Measurements from ENCODE around the gene LRRC32. TPM values are rescaled to one million over a fixed set of nuclear protein-coding genes. Genes with fewer than 3 reads are reported as not detected.

Gene LRRC32
- total and polyA plus RNA-seq, 2 donors (not counting 1 experiment from before 2014, with no cell fraction given), result 19.2 to 103 TPM

- Histone ChIP-seq H3K27me3 (ENCODE audit: control insufficient read depth, insufficient read depth, low read length) (peaks cover 9% of the 10 kb centered on the region), H4K20me1 (ENCODE audit: control insufficient read depth, extremely low read depth, insufficient read depth, low read length) (no peaks in the 10 kb centered on the region), H3K9me3 (ENCODE audit: control insufficient read depth, insufficient read depth, low read depth, low read length) (no peaks in the 10 kb centered on the region), H3K4me2 (ENCODE audit: extremely low read depth, insufficient read depth, low read length) (no peak overlapping the region), H3K4me1 (ENCODE audit: control insufficient read depth, extremely low read depth, insufficient read depth, low read length) (no peaks in the 10 kb centered on the region), H3K36me3 (ENCODE audit: control insufficient read depth, insufficient read depth, low read length) (no peaks in the 10 kb centered on the region), H3K4me3 (replicated peaks in 1 of 4; ENCODE audit: control extremely low read depth in 1 of 4, insufficient read depth in 1 of 4, low read depth in 3 of 4, low read length in 4 of 4) (no peak overlapping the region), H3K79me2 (ENCODE audit: control insufficient read depth, insufficient read depth, low read length) (no peaks in the 10 kb centered on the region), H3K9ac (ENCODE audit: insufficient read depth, low read length) (no peak overlapping the region), H3K27ac (ENCODE audit: insufficient read depth, low read length) (no peak overlapping the region), H2AFZ (ENCODE audit: low read length) (no peak overlapping the region)
- no peak for DNase-seq (ENCODE audit: low read depth in 2 of 2)
- no peak for TF ChIP-seq CTCF (conservative IDR thresholded peaks at IDR 0.05 in 1 of 2, IDR thresholded peaks at IDR 0.05 in 1 of 2; ENCODE audit: low read depth in 1 of 2, low read length in 2 of 2)
- TF ChIP-seq EZH2 (IDR thresholded peaks at IDR 0.05; ENCODE audit: low read length, missing control alignments), result no peak
Measured at GRCh38 chr11:76685237-76685636, 14.7 kb upstream of the LRRC32 start.

GRCh38 chr11:76684516-76684915 is 14.0 kb upstream of the LRRC32 start:
- TF ChIP-seq EZH2 (IDR thresholded peaks at IDR 0.05; ENCODE audit: low read length, missing control alignments), result no peak
- TF ChIP-seq CTCF (conservative IDR thresholded peaks at IDR 0.05 in 1 of 2, IDR thresholded peaks at IDR 0.05 in 1 of 2; ENCODE audit: low read depth in 1 of 2, low read length in 2 of 2), result no peak
- Histone ChIP-seq H3K27me3 (ENCODE audit: control insufficient read depth, insufficient read depth, low read length) (peaks cover 9% of the 10 kb centered on the region), H3K9me3 (ENCODE audit: control insufficient read depth, insufficient read depth, low read depth, low read length) (no peaks in the 10 kb centered on the region), H2AFZ (ENCODE audit: low read length) (no peak overlapping the region), H3K4me3 (replicated peaks in 1 of 4; ENCODE audit: control extremely low read depth in 1 of 4, insufficient read depth in 1 of 4, low read depth in 3 of 4, low read length in 4 of 4) (no peak overlapping the region), H3K4me2 (ENCODE audit: extremely low read depth, insufficient read depth, low read length) (no peak overlapping the region), H3K27ac (ENCODE audit: insufficient read depth, low read length) (no peak overlapping the region), H3K79me2 (ENCODE audit: control insufficient read depth, insufficient read depth, low read length) (no peaks in the 10 kb centered on the region), H3K4me1 (ENCODE audit: control insufficient read depth, extremely low read depth, insufficient read depth, low read length) (no peaks in the 10 kb centered on the region), H3K36me3 (ENCODE audit: control insufficient read depth, insufficient read depth, low read length) (no peaks in the 10 kb centered on the region), H4K20me1 (ENCODE audit: control insufficient read depth, extremely low read depth, insufficient read depth, low read length) (no peaks in the 10 kb centered on the region), H3K9ac (ENCODE audit: insufficient read depth, low read length) (no peak overlapping the region)
- DNase-seq (ENCODE audit: low read depth in 2 of 2), result no peak

- no peak overlapping the region for H3K27ac ChIP-seq (ENCODE audit: insufficient read depth, low read length)
- peaks cover 9% of the 10 kb centered on the region for H3K27me3 ChIP-seq (ENCODE audit: control insufficient read depth, insufficient read depth, low read length)
- H3K9ac ChIP-seq (ENCODE audit: insufficient read depth, low read length), result no peak overlapping the region
- no peak for DNase-seq (ENCODE audit: low read depth in 2 of 2)
- no peaks in the 10 kb centered on the region for H3K4me1 ChIP-seq (ENCODE audit: control insufficient read depth, extremely low read depth, insufficient read depth, low read length)
- no peaks in the 10 kb centered on the region for H3K9me3 ChIP-seq (ENCODE audit: control insufficient read depth, insufficient read depth, low read depth, low read length)
- no peak overlapping the region for H3K4me3 ChIP-seq (replicated peaks in 1 of 4; ENCODE audit: control extremely low read depth in 1 of 4, insufficient read depth in 1 of 4, low read depth in 3 of 4, low read length in 4 of 4)
- no peak overlapping the region for H2AFZ ChIP-seq (ENCODE audit: low read length)
- TF ChIP-seq EZH2 (IDR thresholded peaks at IDR 0.05; ENCODE audit: low read length, missing control alignments), result no peak
- TF ChIP-seq CTCF (conservative IDR thresholded peaks at IDR 0.05 in 1 of 2, IDR thresholded peaks at IDR 0.05 in 1 of 2; ENCODE audit: low read depth in 1 of 2, low read length in 2 of 2), result no peak
- no peaks in the 10 kb centered on the region for H4K20me1 ChIP-seq (ENCODE audit: control insufficient read depth, extremely low read depth, insufficient read depth, low read length)
- no peak overlapping the region for H3K4me2 ChIP-seq (ENCODE audit: extremely low read depth, insufficient read depth, low read length)
- no peaks in the 10 kb centered on the region for H3K79me2 ChIP-seq (ENCODE audit: control insufficient read depth, insufficient read depth, low read length)
- H3K36me3 ChIP-seq (ENCODE audit: control insufficient read depth, insufficient read depth, low read length), result no peaks in the 10 kb centered on the region
Measured at GRCh38 chr11:76683161-76684095, 12.9 kb upstream of the LRRC32 start.
